IPS-15b (cell line): Measurements from ENCODE around the gene ABCC1.

ENCODE experiments used
- H3K27me3 ChIP-seq: one replicate; pipeline ENCODE4 v1.6.1; 2013; ENCODE audit warnings: low read length; ENCODE audit not compliant: control insufficient read depth, insufficient read depth
- H3K36me3 ChIP-seq: one replicate; pipeline ENCODE4 v1.6.1; 2013; ENCODE audit warnings: low read length; ENCODE audit not compliant: control insufficient read depth, insufficient read depth
- H3K4me1 ChIP-seq: one replicate; pipeline ENCODE4 v1.6.1; 2013; ENCODE audit warnings: mild to moderate bottlenecking, low read length; ENCODE audit not compliant: control insufficient read depth, insufficient read depth
- H3K4me3 ChIP-seq: one replicate; pipeline ENCODE4 v1.5.1; 2013; ENCODE audit warnings: low read depth, low read length
- H3K9ac ChIP-seq: one replicate; pipeline ENCODE4 v1.6.1; 2013; ENCODE audit warnings: low read depth, mild to moderate bottlenecking, low read length
- H3K9me3 ChIP-seq: one replicate; pipeline ENCODE4 v1.6.1; 2013; ENCODE audit warnings: mild to moderate bottlenecking, low read length; ENCODE audit not compliant: control insufficient read depth, insufficient read depth

ABCC1 gene

GRCh38 chr16:16131659-16132058, 182.2 kb downstream of the ABCC1 start:
- Histone ChIP-seq H3K4me1 (no peaks in the 10 kb centered on the region), H3K36me3 (peaks cover 31% of the 10 kb centered on the region)

DNA sequence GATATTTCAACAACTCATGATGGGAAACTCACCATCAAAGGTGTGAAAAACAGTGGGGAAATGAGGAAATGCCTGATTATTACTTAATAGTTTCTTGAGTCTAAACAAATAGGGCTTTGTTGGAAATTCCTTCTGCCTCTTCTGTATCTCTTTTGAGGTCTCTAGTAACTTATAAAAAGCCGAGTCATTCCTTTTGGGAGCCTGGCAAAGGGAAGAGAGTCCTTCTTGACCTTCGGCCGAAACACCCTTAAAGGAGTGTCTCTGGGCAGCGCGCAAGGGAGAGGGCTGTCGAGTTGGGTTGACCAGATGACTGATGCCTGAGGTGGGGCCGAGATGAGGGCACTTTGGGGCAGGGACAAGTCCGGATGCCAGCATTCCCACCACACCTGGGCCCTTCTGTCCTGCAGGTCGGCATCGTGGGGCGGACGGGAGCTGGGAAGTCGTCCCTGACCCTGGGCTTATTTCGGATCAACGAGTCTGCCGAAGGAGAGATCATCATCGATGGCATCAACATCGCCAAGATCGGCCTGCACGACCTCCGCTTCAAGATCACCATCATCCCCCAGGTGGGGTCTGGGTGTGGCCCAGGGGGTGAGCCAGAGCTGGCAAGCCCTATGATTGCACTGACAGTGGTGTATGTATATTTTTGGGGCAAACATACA, 184.7 kb downstream of the ABCC1 start:
- H3K36me3 ChIP-seq, result peaks cover 46% of the 10 kb centered on the region
- H3K9me3 ChIP-seq, result no peaks in the 10 kb centered on the region
- no peak overlapping the region for H3K4me3 ChIP-seq
- no peaks in the 10 kb centered on the region for H3K4me1 ChIP-seq
- no peaks in the 10 kb centered on the region for H3K27me3 ChIP-seq
- H3K9ac ChIP-seq, result no peak overlapping the region

More at GRCh38 chr16:16131659-16132058, 182.2 kb downstream of the ABCC1 start:
- Histone ChIP-seq H3K4me3 (no peak overlapping the region), H3K9me3 (no peaks in the 10 kb centered on the region), H3K9ac (no peak overlapping the region), H3K27me3 (no peaks in the 10 kb centered on the region)

DNA sequence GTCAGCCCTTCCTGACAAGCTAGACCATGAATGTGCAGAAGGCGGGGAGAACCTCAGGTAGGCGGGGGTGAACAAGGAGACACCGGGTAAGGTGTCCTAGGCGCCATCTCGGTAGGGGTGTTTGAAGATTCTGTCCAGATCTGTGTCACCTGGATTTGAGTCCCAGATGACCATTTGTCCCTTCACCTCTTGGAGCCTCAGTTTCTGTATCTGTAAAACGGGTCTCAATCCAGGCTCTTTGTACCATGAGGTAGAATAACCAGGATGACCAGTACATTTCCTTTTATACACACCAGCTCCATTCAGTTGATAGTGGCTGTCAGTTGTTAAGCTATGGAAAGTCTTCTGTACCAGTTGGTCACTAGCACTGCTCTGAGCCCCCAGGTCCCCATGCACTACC, 187.2 kb downstream of the ABCC1 start:
- H3K9ac ChIP-seq, result no peak overlapping the region

GRCh38 chr16:16137110-16137509, 187.7 kb downstream of the ABCC1 start:
- H3K4me3 ChIP-seq, result no peak overlapping the region
- H3K36me3 ChIP-seq, result peaks cover 56% of the 10 kb centered on the region
- no peaks in the 10 kb centered on the region for H3K4me1 ChIP-seq
- H3K9me3 ChIP-seq, result no peaks in the 10 kb centered on the region
- H3K27me3 ChIP-seq, result no peaks in the 10 kb centered on the region
- no peak overlapping the region for H3K9ac ChIP-seq

More for the DNA sequence above, 187.2 kb downstream of the ABCC1 start:
- Histone ChIP-seq H3K27me3 (no peaks in the 10 kb centered on the region), H3K36me3 (peaks cover 57% of the 10 kb centered on the region), H3K4me1 (no peaks in the 10 kb centered on the region), H3K9me3 (no peaks in the 10 kb centered on the region), H3K4me3 (no peak overlapping the region)

GRCh38 chr16:16138034-16138635, 188.7 kb downstream of the ABCC1 start:
- Histone ChIP-seq H3K4me3 (no peak overlapping the region), H3K36me3 (peaks cover 58% of the 10 kb centered on the region), H3K9me3 (no peaks in the 10 kb centered on the region), H3K9ac (no peak overlapping the region), H3K27me3 (no peaks in the 10 kb centered on the region), H3K4me1 (no peaks in the 10 kb centered on the region)

DNA sequence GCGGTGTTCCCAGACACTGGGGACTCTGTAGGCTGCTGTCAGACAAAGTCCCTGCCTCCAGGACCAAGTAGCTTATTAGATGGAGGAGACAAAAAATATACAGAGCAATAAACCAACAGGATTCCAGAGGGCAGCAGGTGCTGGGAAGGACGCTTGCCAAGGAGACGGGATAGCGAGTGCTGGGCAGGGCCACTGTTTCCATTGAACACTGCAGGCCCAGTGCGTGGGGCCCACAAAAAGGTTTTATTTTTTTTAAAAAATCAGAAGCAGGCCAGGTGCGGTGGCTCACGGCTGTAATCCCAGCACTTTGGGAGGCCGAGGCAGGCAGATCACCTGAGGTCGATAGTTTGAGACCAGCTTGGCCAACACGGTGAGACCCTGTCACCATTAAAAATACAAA, 189.6 kb downstream of the ABCC1 start:
- Histone ChIP-seq H3K27me3 (no peaks in the 10 kb centered on the region), H3K36me3 (peaks cover 63% of the 10 kb centered on the region), H3K9me3 (no peaks in the 10 kb centered on the region), H3K9ac (no peak overlapping the region), H3K4me3 (no peak overlapping the region), H3K4me1 (no peaks in the 10 kb centered on the region)

- H3K36me3 ChIP-seq, result peaks cover 57% of the 10 kb centered on the region
Observed at GRCh38 chr16:16139806-16140205, 190.4 kb downstream of the ABCC1 start.

GRCh38 chr16:16140537-16140936, 191.1 kb downstream of the ABCC1 start:
- Histone ChIP-seq H3K27me3 (no peaks in the 10 kb centered on the region), H3K9me3 (no peaks in the 10 kb centered on the region), H3K4me1 (no peaks in the 10 kb centered on the region), H3K9ac (no peak overlapping the region), H3K4me3 (no peak overlapping the region), H3K36me3 (peaks cover 58% of the 10 kb centered on the region)

More at GRCh38 chr16:16139806-16140205, 190.4 kb downstream of the ABCC1 start:
- H3K4me1 ChIP-seq, result no peaks in the 10 kb centered on the region
- no peaks in the 10 kb centered on the region for H3K9me3 ChIP-seq
- no peak overlapping the region for H3K9ac ChIP-seq
- no peak overlapping the region for H3K4me3 ChIP-seq
- no peaks in the 10 kb centered on the region for H3K27me3 ChIP-seq

DNA sequence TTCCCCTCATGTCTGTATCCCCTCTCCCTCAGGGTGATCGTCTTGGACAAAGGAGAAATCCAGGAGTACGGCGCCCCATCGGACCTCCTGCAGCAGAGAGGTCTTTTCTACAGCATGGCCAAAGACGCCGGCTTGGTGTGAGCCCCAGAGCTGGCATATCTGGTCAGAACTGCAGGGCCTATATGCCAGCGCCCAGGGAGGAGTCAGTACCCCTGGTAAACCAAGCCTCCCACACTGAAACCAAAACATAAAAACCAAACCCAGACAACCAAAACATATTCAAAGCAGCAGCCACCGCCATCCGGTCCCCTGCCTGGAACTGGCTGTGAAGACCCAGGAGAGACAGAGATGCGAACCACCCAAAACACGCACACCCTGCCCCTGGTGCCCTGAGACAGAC, 191.7 kb downstream of the ABCC1 start:
- Histone ChIP-seq H3K9ac (no peak overlapping the region), H3K4me1 (no peaks in the 10 kb centered on the region), H3K4me3 (no peak overlapping the region), H3K9me3 (no peaks in the 10 kb centered on the region), H3K36me3 (peaks cover 57% of the 10 kb centered on the region), H3K27me3 (no peaks in the 10 kb centered on the region)

- Histone ChIP-seq H3K9ac (no peak overlapping the region), H3K36me3 (peaks cover 52% of the 10 kb centered on the region)
Observed at GRCh38 chr16:16141784-16142396, 192.5 kb downstream of the ABCC1 start.

DNA sequence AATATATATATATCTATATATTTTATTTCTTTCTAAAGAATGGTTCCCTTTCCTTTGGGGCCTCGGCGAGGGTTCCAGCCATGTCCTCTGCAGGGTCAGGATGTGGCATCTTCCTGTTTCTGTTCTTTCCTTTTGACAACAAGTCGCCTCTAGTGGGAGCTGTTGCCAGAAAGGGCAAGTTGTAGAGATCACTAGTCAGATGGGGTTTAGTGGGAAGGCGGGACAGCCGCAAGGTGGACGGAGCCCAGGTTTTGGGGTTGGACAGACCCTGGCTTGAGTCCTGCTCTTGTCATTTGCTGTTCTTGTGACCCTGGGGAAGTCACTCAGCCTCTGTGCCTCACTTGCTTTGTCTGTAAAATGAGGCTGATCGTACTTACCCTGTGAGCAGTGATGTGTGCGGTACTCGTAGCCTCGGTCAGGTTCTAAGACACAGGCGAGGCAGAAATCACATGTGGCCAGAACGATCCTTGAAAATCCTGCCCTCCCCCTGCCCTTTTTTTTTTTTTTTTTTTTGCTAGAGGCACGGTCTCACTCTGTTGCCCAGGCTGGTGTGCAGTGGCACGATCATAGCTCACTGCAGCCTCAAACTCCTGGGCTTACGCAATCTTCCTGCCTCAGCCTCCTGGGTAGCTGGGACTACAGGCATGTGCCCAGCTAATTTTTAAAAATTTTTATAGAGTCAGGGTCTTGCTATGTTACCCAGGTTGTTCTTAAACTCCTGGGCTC, 193.8 kb downstream of the ABCC1 start:
- H3K9me3 ChIP-seq, result no peaks in the 10 kb centered on the region
- no peak overlapping the region for H3K4me3 ChIP-seq
- H3K4me1 ChIP-seq, result no peaks in the 10 kb centered on the region
- H3K27me3 ChIP-seq, result no peaks in the 10 kb centered on the region
- peaks cover 39% of the 10 kb centered on the region for H3K36me3 ChIP-seq
- no peak overlapping the region for H3K9ac ChIP-seq

More at GRCh38 chr16:16141784-16142396, 192.5 kb downstream of the ABCC1 start:
- Histone ChIP-seq H3K9me3 (no peaks in the 10 kb centered on the region), H3K27me3 (no peaks in the 10 kb centered on the region), H3K4me1 (no peaks in the 10 kb centered on the region), H3K4me3 (no peak overlapping the region)
